ENCODE data around the gene NVL. TPM values are rescaled to one million over a fixed set of nuclear protein-coding genes. Genes with fewer than 3 reads are reported as not detected.
A peak's percentile ranks its signal among the peaks of the same experiment; 100 is the strongest.
"Not testable (repeated sequence)": the region's sequence is repeated elsewhere in the genome, so short reads cannot be mapped to it uniquely, and the experiment has no call there.

The NVL gene
- total and polyA plus RNA-seq, 4 donors: 15.7 to 28.5 (median 23.9) TPM

GRCh38 chr1:224340453-224341384 lies 10.7 kb upstream of the NVL start:
- 4% methylated on average over 31 of the region's 36 CpGs for WGBS, 2 donors
- peak; percentile 46 for ATAC-seq (ENCODE audit: low FRiP score)
- H3K27me3 ChIP-seq (ENCODE audit: control insufficient read depth in 1 of 2, insufficient read depth in 2 of 2, low read length in 1 of 2); H3K4me1 ChIP-seq (ENCODE audit: control insufficient read depth in 1 of 2, insufficient read depth in 2 of 2, low read length in 2 of 2); H3K9me3 ChIP-seq (ENCODE audit: control insufficient read depth, low read length); intact Hi-C loops (cut with DNase I); H3K27ac ChIP-seq (ENCODE audit: low read depth in 1 of 2, low read length in 2 of 2); H3K36me3 ChIP-seq (ENCODE audit: control insufficient read depth in 1 of 2, insufficient read depth in 2 of 2, low read length in 1 of 2): not testable (repeated sequence)
- peak overlapping the region; percentile 19 to 79 for H3K4me3 ChIP-seq (ENCODE audit: low read length in 2 of 2)
- DNase-seq: peak in 1 of 2 donors; percentile 78

GRCh38 chr1:224339442-224340033 lies 9.6 kb upstream of the NVL start:
- ATAC-seq (ENCODE audit: low FRiP score): no peak
- H3K36me3 ChIP-seq (ENCODE audit: control insufficient read depth in 1 of 2, insufficient read depth in 2 of 2, low read length in 1 of 2): no peaks in the 10 kb centered on the region
- H3K9me3 ChIP-seq (ENCODE audit: control insufficient read depth, low read length): peaks cover 1% of the 10 kb centered on the region
- DNase-seq: no peak
- no peaks in the 10 kb centered on the region for H3K27me3 ChIP-seq (ENCODE audit: control insufficient read depth in 1 of 2, insufficient read depth in 2 of 2, low read length in 1 of 2)
- intact Hi-C loops (cut with DNase I): no loop called here
- no peak overlapping the region for H3K4me3 ChIP-seq (ENCODE audit: low read length in 2 of 2)
- no peaks in the 10 kb centered on the region for H3K4me1 ChIP-seq (ENCODE audit: control insufficient read depth in 1 of 2, insufficient read depth in 2 of 2, low read length in 2 of 2)
- H3K27ac ChIP-seq (ENCODE audit: low read depth in 1 of 2, low read length in 2 of 2): no peak overlapping the region
- 79 to 85% methylated on average over 2 of the region's 4 CpGs for WGBS, 2 donors

- intact Hi-C loops (cut with DNase I): no loop called here
- DNase-seq (no peak), ATAC-seq (ENCODE audit: low FRiP score) (no peak)
- no peak overlapping the region for H3K27ac ChIP-seq (ENCODE audit: low read depth in 1 of 2, low read length in 2 of 2)
- H3K9me3 ChIP-seq (ENCODE audit: control insufficient read depth, low read length): no peaks in the 10 kb centered on the region
- no peaks in the 10 kb centered on the region for H3K27me3 ChIP-seq (ENCODE audit: control insufficient read depth in 1 of 2, insufficient read depth in 2 of 2, low read length in 1 of 2)
- H3K4me3 ChIP-seq (ENCODE audit: low read length in 2 of 2): no peak overlapping the region
- WGBS, 2 donors: 85 to 95% methylated on average over 4 of the region's 4 CpGs
- no peaks in the 10 kb centered on the region for H3K4me1 ChIP-seq (ENCODE audit: control insufficient read depth in 1 of 2, insufficient read depth in 2 of 2, low read length in 2 of 2)
- H3K36me3 ChIP-seq (ENCODE audit: control insufficient read depth in 1 of 2, insufficient read depth in 2 of 2, low read length in 1 of 2): no peaks in the 10 kb centered on the region
Observed at GRCh38 chr1:224338150-224338838, 8.3 kb upstream of the NVL start.

GRCh38 chr1:224333939-224334786 lies 4.2 kb upstream of the NVL start:
- intact Hi-C loops (cut with DNase I): no loop called here
- Histone ChIP-seq H3K4me1 (ENCODE audit: control insufficient read depth in 1 of 2, insufficient read depth in 2 of 2, low read length in 2 of 2) (no peaks in the 10 kb centered on the region), H3K4me3 (ENCODE audit: low read length in 2 of 2) (no peak overlapping the region), H3K9me3 (ENCODE audit: control insufficient read depth, low read length) (no peaks in the 10 kb centered on the region), H3K27me3 (ENCODE audit: control insufficient read depth in 1 of 2, insufficient read depth in 2 of 2, low read length in 1 of 2) (no peaks in the 10 kb centered on the region), H3K36me3 (ENCODE audit: control insufficient read depth in 1 of 2, insufficient read depth in 2 of 2, low read length in 1 of 2) (no peaks in the 10 kb centered on the region), H3K27ac (ENCODE audit: low read depth in 1 of 2, low read length in 2 of 2) (no peak overlapping the region)
- no peak for DNase-seq
- WGBS, 2 donors: 37 to 42% methylated on average over 5 of the region's 5 CpGs
- no peak for ATAC-seq (ENCODE audit: low FRiP score)

GRCh38 chr1:224333309-224333926 lies 3.4 kb upstream of the NVL start:
- Histone ChIP-seq H3K36me3 (ENCODE audit: control insufficient read depth in 1 of 2, insufficient read depth in 2 of 2, low read length in 1 of 2) (no peaks in the 10 kb centered on the region), H3K4me3 (ENCODE audit: low read length in 2 of 2) (no peak overlapping the region), H3K27ac (ENCODE audit: low read depth in 1 of 2, low read length in 2 of 2) (no peak overlapping the region), H3K4me1 (ENCODE audit: control insufficient read depth in 1 of 2, insufficient read depth in 2 of 2, low read length in 2 of 2) (no peaks in the 10 kb centered on the region), H3K9me3 (ENCODE audit: control insufficient read depth, low read length) (no peaks in the 10 kb centered on the region), H3K27me3 (ENCODE audit: control insufficient read depth in 1 of 2, insufficient read depth in 2 of 2, low read length in 1 of 2) (no peaks in the 10 kb centered on the region)
- intact Hi-C loops (cut with DNase I): no loop called here
- WGBS, 2 donors: 18 to 23% methylated on average over 3 of the region's 3 CpGs
- ATAC-seq (ENCODE audit: low FRiP score): peak; percentile 80
- DNase-seq: no peak

- ATAC-seq (ENCODE audit: low FRiP score): no peak
- 99 to 100% methylated on average over 2 of the region's 2 CpGs for WGBS, 2 donors
- intact Hi-C loops (cut with DNase I): loop anchor here in 1 of 2 donors (2.0 kb wide), 1 partner anchor 217 kb away; the partner anchor contains the start of gene FBXO28
Observed at GRCh38 chr1:224331824-224332223, 1.9 kb upstream of the NVL start.

GRCh38 chr1:224331326-224331725 lies 1.4 kb upstream of the NVL start:
- Histone ChIP-seq H3K4me1 (ENCODE audit: control insufficient read depth in 1 of 2, insufficient read depth in 2 of 2, low read length in 2 of 2) (no peaks in the 10 kb centered on the region), H3K27me3 (ENCODE audit: control insufficient read depth in 1 of 2, insufficient read depth in 2 of 2, low read length in 1 of 2) (no peaks in the 10 kb centered on the region), H3K36me3 (ENCODE audit: control insufficient read depth in 1 of 2, insufficient read depth in 2 of 2, low read length in 1 of 2) (no peaks in the 10 kb centered on the region), H3K27ac (ENCODE audit: low read depth in 1 of 2, low read length in 2 of 2) (no peak overlapping the region), H3K4me3 (ENCODE audit: low read length in 2 of 2) (no peak overlapping the region), H3K9me3 (ENCODE audit: control insufficient read depth, low read length) (no peaks in the 10 kb centered on the region)
- WGBS, 2 donors: 97 to 100% methylated on average over 2 of the region's 2 CpGs
- DNase-seq (no peak), ATAC-seq (ENCODE audit: low FRiP score) (no peak)
- intact Hi-C loops (cut with DNase I): loop anchor here in 1 of 2 donors (2.0 kb wide), 1 partner anchor 217 kb away; the partner anchor contains the start of gene FBXO28

More at GRCh38 chr1:224331824-224332223, 1.9 kb upstream of the NVL start:
- Histone ChIP-seq H3K36me3 (ENCODE audit: control insufficient read depth in 1 of 2, insufficient read depth in 2 of 2, low read length in 1 of 2) (no peaks in the 10 kb centered on the region), H3K9me3 (ENCODE audit: control insufficient read depth, low read length) (no peaks in the 10 kb centered on the region), H3K27ac (ENCODE audit: low read depth in 1 of 2, low read length in 2 of 2) (no peak overlapping the region), H3K4me3 (ENCODE audit: low read length in 2 of 2) (no peak overlapping the region), H3K27me3 (ENCODE audit: control insufficient read depth in 1 of 2, insufficient read depth in 2 of 2, low read length in 1 of 2) (no peaks in the 10 kb centered on the region), H3K4me1 (ENCODE audit: control insufficient read depth in 1 of 2, insufficient read depth in 2 of 2, low read length in 2 of 2) (no peaks in the 10 kb centered on the region)
- DNase-seq: no peak

GRCh38 chr1:224329484-224329841 lies 509 bp downstream of the NVL start:
- H3K27me3 ChIP-seq (ENCODE audit: control insufficient read depth in 1 of 2, insufficient read depth in 2 of 2, low read length in 1 of 2): no peaks in the 10 kb centered on the region
- H3K4me3 ChIP-seq (ENCODE audit: low read length in 2 of 2): peak overlapping the region; percentile 82 to 99
- H3K9me3 ChIP-seq (ENCODE audit: control insufficient read depth, low read length): no peaks in the 10 kb centered on the region
- WGBS, 2 donors: 0% methylated on average over 7 of the region's 7 CpGs
- no peak for ATAC-seq (ENCODE audit: low FRiP score)
- peak overlapping the region in 1 of 2 donors; percentile 95 for H3K27ac ChIP-seq (ENCODE audit: low read depth in 1 of 2, low read length in 2 of 2)
- no peaks in the 10 kb centered on the region for H3K36me3 ChIP-seq (ENCODE audit: control insufficient read depth in 1 of 2, insufficient read depth in 2 of 2, low read length in 1 of 2)
- intact Hi-C loops (cut with DNase I): loop anchor here in 1 of 2 donors (5.0 kb wide), 1 partner anchor 212 kb away; no protein-coding TSS in a partner anchor
- no peak for DNase-seq
- no peaks in the 10 kb centered on the region for H3K4me1 ChIP-seq (ENCODE audit: control insufficient read depth in 1 of 2, insufficient read depth in 2 of 2, low read length in 2 of 2)
